GM19452 (cell line): ENCODE results near the gene MYH14.

Experiments
- ATAC-seq: cut with Tn5 transposase; IDR thresholded peaks from one replicate; pipeline ENCODE4 v1.9.1; 2021; ENCODE audit not compliant: unreplicated experiment

The MYH14 gene

DNA sequence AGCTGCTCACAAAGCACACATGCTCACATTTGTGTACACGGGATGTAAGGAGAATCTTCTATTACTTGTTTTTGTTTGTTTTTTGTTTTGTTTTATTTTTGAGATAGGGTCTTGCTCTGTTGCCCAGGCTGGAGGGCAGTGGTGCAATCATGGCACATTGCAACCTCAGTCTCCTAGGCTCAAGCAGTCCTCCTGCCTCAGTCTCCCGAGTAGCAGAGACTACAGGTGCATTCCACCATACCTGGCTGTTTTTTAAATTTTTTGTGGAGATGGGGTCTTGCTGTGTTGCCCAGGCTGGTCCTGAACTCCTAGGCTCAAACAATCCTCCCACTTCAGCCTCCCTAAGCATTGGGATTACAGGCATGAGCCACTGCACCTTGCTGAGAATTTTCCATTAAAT, 83.9 kb downstream of the MYH14 start:
- ATAC-seq: no peak

DNA sequence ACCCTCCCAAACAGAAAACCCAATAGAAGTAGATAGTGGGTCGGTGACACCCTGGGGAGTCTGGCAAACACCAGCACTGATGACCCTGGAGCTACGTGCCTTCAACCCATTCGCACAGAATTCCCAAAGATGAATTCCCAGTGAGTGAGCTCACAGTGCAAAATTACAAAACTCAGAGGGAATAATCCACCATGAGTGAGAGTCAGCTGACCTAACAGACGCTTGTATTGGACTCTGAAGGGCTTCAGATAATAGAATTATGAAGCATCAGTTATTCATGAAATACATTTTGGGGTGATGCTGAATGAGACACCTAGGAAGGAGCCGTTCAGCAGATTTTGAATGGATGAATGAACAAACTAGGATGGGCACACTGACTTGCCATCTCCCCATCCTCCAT, 85.5 kb downstream of the MYH14 start:
- no peak for ATAC-seq

DNA sequence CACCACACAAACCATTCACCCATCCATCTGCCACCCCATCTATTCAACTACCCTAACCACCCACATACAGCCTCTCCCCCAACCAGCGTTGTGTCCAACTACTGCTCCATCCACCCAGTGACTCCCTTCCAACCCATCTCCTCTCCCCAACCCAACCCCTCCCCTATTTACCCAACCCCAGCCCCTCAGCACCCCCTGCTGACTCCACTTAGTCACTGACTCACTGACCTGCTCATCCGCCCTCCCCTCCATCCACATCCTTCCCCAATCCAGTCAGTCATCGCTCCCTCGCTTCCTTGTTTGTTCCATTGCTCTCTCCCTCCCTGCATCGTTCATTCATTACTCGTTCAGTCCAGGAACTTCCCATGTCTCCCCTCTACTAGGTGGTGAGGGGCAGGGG, 86.6 kb downstream of the MYH14 start:
- ATAC-seq: no peak

DNA sequence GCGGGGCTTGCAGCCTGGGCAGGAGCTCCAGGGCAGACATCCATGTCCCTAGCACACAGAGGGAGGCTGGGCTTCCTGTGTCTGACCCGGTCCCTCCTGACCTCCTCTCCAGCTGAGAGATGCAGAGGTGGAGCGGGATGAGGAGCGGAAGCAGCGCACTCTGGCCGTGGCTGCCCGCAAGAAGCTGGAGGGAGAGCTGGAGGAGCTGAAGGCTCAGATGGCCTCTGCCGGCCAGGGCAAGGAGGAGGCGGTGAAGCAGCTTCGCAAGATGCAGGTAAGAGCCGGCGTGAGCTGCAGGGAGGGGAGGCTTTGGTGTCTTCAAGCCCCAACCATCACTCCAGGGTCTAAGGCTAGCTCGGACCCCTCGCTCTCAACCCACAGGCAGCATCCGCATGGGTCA, 87.4 kb downstream of the MYH14 start:
- ATAC-seq: no peak

DNA sequence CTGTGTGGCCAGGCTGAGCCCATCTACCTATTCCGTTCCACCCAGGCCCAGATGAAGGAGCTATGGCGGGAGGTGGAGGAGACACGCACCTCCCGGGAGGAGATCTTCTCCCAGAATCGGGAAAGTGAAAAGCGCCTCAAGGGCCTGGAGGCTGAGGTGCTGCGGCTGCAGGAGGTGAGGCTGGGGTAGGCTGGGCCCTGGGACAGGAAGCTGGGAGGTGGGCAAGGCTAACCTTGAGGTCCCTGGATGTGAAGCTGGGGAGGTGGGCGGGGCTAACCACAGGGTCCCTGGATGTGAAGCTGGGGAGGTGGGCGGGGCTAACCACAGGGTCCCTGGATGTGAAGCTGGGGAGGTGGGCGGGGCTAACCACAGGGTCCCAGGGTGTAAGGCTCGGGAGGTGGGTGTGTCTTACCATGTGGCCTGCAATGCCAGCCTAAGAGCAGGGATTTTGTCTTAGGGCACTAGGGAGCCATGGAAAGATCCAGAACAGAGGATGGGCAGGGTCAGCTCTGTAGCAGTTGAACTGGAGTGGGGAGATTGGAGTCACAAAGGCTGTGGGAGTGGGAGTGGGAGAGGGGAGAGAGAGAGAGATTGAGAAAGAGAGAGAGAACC, 88.9 kb downstream of the MYH14 start:
- ATAC-seq: no peak

DNA sequence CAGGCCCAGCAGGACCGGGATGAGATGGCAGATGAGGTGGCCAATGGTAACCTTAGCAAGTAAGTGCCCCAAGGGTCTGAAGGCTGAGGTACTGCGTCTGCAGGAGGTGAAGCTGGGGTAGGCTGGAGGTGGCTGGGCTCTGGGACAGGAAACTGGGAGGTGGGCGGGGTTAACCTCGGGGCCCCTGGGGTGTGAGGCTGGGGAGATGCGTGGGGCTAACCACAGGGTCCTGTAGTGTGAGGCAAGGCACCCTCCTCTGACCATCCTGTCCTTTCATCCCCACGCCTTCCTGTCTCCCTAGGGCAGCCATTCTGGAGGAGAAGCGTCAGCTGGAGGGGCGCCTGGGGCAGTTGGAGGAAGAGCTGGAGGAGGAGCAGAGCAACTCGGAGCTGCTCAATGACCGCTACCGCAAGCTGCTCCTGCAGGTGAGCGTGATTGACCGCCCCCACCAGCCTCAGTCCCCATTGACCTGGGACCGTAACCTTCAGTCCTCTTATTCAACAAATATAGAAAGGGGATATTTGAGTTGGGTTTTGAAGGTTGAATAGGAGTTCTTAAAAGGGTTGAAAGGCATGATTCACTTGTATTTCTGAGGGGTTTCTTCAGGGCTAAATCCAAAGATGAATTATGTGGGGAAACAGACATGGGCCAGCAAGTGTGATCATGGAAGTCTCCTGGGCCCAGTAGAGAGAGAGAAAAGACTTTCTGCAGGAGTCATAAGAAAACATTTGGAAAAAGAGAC, 90.0 kb downstream of the MYH14 start:
- ATAC-seq: no peak

DNA sequence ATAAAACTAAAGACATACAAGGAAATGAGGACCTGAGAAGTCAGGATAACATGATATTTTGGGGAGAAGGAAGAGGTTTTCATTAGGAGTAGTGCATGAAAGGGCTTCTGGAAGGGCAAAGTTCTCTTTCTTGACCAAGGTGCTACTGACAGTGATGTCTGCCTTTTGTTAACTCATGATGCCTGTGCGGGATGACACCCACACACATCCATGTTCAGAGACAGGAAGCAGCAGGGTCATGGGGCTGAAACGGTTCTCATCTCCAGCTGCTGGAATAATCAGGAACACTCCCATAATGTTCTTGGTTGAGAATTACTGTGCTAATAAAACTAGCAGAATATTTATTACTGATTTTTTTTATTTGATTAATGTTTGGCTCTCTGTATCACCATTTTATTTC, 96.6 kb downstream of the MYH14 start:
- ATAC-seq: no peak

DNA sequence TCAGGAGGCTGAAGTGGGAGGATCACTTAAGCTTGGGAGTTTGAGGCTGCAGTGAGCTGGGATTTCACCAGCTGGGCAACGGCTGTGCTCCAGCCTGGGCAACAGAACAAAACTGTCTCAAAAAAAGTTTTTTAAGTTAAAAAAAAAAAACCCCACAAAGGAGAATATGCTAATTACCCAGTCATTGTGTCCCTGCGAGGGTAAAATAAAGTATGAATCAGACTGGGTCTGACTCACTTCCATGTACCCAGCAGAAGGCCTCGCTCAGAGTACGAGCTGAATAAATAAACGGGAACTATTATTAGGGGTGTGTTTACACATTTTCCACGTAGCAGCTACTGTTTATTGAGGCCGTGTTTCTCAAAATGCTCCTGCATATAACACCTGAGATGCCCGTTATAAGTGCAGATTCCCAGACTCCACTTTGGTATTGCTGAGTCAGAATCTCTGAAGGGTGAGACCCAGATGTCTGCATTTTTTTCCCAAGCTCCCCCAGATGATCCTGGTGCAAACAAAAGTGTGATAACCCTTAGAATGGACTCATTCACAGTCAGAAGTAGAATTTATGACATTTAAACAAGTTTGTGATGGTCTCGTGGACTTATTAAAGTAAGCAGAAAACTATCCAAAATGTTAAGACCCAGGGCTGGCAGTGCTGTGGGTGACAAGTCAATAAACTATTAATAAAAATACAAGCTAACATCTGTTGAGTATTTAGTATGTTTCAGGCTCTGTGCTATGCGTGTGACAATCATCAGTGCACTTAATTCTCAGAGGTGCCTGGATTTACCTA, 97.6 kb downstream of the MYH14 start:
- no peak for ATAC-seq

DNA sequence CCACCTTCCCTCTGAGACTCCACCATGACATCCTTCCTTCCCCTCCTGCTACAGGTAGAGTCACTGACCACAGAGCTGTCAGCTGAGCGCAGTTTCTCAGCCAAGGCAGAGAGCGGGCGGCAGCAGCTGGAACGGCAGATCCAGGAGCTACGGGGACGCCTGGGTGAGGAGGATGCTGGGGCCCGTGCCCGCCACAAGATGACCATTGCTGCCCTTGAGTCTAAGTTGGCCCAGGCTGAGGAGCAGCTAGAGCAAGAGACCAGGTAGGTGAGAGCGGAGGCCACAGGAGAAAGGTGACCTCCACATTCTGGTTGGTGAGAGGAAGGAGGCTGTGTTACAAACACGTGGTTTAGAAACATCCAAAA, 98.2 kb downstream of the MYH14 start:
- no peak for ATAC-seq

DNA sequence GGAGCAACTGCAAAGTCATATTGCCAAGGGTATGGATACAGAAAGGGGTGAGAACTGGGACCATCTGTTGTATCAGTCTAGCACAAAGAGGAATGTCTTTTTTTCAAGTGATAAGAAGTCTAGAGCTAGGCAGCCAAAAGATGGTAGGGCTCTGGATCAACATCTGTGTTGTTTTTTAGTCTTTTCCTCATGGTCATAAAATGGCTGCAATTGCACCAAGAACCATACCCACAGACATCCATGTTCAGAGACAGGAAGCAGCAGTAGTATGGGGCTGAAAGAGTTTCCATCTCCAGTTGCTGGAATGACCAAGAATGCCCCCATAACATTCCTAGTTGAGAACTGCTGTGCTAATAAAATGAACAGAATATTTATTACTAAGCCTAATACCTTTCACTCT, 100.1 kb downstream of the MYH14 start:
- ATAC-seq: no peak

DNA sequence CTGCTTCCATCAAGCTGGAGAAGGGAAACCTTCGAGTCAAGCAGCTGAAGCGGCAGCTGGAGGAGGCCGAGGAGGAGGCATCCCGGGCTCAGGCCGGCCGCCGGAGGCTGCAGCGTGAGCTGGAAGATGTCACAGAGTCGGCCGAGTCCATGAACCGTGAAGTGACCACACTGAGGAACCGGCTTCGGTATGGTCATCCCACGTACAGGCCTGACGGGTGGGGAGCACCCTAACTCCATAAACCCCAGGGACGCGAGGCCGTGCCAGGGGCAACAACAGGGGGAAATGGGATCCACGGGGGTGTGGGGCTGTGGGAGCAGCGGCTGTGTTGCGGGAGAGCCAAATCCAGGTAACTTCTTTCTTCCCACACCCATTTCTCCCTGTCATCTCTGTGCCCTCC, 105.6 kb downstream of the MYH14 start:
- no peak for ATAC-seq

DNA sequence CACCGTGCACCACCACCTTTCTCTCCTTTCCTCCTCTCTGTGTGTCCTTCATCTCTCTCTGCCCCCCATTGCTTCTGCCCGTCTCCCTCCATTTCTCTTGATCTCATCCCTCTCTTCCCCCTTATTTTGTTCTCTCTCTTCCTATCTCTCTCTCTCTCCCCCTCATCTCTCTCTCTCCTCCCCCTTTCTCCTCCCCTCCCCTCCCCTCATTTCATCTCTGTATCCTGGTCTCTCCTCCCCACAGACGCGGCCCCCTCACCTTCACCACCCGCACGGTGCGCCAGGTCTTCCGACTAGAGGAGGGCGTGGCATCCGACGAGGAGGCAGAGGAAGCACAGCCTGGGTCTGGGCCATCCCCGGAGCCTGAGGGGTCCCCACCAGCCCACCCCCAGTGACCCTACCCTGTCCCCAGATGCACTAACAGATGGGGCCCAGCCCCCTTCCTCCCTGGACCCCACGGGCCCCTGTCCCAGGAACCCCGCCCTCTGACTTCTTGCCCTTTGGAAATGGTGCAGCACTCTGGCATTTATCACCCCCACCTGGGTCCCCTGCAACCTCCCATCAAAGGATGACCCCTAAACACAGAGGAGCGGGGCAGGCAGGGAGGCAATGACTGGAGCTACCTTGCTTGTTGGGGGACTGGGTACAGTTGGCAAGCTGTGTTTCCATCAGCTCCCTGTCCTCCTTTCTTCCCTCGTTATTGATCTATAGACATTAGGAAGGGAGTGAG, 106.1 kb downstream of the MYH14 start:
- no peak for ATAC-seq

DNA sequence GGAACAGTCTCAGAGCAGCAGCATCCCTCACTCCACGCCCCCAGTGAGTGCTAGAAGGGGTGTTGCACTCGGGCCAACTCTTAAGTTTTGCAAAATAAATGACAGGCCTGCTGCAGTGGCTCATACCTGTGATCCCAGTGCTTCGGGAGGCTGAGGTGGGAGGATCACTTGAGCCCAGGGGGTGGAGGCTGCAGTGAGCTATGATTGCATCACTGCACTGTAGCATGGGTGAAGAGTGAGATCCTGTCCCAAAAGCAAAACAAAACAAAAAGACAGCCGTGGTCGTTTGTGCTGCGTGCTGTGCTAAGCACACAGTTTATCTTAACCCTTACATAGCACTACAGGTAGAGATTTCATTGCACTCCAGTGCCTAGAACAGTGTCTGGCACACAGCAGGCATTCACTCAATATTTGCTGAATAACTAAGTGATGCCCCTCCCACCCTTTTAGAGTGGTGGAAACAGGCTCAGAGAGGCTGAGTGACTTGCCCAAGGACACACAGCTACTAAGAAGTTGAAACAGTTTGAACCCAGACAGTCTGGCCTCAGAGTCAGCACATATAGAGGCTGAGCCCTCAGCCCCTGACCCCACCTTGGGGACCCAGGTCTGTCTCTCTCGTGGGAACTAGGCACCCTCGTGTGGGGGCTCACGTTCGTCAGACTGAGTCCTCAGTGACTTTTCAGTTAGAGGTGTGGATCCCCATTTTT, 107.5 kb downstream of the MYH14 start:
- ATAC-seq: no peak

DNA sequence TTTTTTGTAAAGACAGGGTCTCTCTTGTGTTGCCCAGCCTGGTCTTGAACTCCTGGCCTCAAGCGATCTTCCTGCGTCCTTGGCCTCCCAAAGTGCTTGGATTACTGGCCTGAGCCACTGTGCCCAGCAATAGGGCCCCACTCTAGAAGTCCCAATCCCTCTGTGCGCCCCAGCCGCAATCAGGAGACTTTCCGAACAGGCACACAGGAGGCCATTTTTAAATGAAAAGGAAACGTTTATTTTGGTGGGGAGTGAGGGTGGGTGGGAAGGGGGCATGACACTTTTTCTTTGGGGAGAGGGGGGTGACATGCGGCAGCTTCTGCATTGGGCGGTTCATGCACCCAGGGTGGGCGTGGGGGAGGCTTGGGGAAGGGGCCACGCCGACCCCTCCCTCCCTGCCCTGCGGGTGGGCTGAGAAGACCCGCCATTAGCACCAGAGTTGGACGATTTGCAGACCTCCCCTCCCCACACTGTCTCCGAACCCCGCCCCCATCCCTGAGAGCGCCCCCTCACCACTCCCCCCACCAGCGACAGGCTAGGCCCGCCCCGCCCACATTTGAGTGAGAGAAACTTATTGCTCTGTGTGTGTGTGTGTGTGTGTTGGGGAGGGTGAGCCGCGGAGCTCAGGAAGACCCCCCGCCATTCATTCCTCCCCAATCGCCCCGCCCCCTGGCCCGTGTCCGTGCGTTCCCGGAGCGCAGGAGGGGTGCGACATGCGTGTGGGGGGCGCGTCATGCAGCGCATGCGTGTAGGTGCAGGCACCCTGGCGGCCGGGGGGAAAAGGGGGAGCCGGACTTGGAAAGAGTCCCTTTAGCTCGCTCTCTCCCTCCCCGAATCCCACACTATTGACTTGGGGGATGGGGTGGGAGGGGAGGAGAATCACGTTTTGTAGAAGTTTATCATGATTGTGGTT, 108.6 kb downstream of the MYH14 start:
- no peak for ATAC-seq

DNA sequence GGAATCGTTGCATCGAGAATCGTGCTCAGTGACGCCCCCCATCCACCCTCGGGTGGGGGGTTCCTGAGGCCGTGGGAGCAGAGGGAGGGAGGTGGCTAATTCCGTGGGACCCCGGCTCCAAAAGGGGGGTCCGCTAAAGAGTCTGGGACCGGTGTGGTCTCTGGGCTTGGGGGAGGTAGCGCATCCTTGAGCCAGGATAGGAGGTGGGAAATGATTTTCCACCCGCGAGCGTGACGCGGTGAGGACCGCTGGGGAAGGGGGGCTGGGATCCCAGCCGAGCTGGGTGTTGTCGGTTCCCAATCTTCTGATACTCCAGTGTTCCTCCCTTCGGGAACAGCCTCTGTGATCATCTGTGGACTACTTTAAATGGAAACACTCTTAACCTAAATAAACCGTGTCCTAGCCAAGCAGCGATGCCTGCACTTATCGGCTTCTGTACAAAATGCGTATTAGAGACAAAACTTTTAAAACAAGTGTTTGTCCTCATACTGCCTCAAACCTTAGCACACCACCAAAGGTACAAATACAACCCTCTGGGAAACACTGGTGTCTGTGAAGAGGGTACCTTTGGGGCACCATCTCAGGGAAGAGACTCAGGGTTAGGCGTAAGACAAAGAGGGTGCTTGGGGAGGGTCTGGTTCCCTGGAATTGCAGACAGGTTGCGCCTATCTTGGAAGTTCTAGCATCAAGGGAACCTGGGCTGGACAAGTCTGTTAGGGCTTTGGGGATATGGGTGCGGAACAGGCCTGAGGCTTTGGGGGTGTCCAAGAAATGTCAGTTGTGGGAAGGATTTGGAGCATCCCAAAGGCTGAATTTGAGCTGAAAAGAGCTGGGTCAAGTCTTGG, 109.8 kb downstream of the MYH14 start:
- no peak for ATAC-seq

DNA sequence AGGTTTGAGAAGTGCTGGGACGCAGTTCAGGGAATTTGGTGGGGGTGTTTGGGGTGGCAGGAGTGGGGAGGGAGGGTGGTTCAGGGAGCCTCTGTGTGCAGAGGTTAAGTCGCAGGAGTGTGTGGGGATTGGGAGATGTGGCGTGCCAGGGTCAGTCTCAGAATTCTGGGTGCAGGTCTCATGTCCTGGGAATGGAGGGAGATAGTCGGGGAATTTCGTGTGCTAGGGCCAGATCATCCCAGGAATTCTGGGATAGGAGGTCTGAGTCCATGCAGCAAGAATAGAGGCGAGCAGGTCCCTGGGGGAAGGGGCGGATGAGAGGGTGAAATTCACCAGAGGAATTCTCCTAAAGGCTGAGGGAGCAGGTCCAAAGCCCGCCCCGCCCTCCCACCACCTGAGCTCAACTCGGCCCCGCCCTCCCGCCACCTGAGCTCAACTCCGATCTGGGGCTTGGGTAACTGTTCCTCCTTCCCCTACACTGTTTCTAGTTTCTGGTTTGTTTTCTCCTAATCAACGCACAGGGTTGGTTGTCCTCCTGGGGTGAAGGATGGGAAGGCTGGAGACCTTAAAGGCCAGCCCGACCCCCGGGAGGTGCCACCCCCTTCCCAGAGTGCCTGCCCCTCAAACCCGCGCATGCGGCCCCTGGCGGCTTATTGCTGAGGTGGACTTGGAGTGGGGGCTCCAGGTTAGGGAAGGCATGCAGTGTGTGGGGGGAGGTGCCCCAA, 110.6 kb downstream of the MYH14 start:
- ATAC-seq: no peak

DNA sequence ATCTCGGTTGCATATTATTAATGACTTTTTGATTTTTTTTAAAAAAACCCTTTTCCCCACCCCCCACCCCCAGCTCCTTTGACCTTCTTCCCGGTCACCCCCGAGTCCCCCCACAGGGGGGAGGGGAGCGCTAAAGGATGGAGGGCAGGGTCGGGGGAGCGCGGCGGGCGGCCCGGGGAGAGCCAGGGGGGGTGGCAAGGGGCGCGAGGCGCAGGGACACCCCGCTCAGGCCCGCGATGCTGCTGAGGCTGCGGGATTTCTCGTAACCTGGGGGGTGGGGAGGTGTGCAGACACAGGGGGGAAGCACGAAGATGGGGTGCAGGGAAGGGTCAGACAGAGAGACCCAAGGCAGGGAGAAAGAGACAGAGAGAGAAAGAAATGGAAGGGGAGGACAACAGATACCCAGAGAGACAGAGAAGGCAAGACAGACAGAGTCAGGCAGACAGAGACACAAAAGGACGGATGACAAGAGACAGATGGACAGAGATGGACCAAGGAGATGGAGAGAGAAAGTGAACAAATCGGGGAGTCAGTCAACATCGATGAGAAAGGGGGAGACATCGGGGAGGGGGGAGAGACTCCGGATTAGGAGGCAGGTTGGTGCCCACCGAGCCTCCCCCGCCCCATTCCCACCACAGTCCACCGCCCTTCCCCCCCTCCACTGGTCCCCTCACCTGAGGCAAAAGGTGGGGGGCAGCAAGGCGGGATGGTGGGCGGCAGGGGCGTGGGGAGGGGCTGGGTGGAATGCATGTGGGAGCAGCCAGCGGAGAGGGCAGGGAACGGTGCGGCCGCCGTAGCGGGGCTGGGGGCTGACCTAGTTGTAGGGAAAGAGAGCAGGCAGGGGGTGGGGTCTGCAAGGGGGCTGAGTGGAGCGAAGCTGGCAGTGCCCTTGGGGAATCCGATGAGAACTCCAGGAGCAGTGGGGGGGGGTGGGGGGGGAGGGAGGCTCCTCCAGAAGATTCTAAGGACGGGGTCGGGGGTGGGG, 111.6 kb downstream of the MYH14 start:
- ATAC-seq: no peak
